Stomach (tissue), 9 donors: Measurements from ENCODE around the gene MTMR3. TPM values are rescaled to one million over a fixed set of nuclear protein-coding genes. Genes with fewer than 3 reads are reported as not detected.

Experiments used
- DNase-seq, 2 donors: peaks; one replicate each; pipeline versions ENCODE4 v3.0.0 to v3.0.0-alpha.2; 2013 to 2019
- H3K27ac ChIP-seq, 5 donors: fragments of 200-600 bp in 4 of 5; sonication (generic) in 4 of 5; one replicate each; pipeline ENCODE4 v1.5.1; 2013 to 2019; ENCODE audit warnings: mild to moderate bottlenecking in 1 of 5, moderate library complexity in 1 of 5
- H3K27me3 ChIP-seq, 3 donors: fragments of 200-600 bp; sonication (generic); one replicate each; pipeline ENCODE4 v1.5.1; 2017 to 2019; ENCODE audit warnings: mixed run types in 1 of 3
- H3K36me3 ChIP-seq, 4 donors: fragments of 200-600 bp; sonication (generic); 1 replicate in 3 of 4; 2 replicates in 1 of 4; pipeline ENCODE4 v1.5.1; 2016 to 2019
- H3K4me1 ChIP-seq, 4 donors: fragments of 200-600 bp; sonication (generic); one replicate each; pipeline ENCODE4 v1.5.1; 2016 to 2019
- H3K4me3 ChIP-seq, 4 donors: fragments of 200-600 bp; sonication (generic) in 3 of 4; one replicate each; pipeline ENCODE4 v1.5.1; 2016 to 2019; ENCODE audit warnings: mild to moderate bottlenecking in 1 of 4
- H3K9me3 ChIP-seq, 4 donors: fragments of 200-600 bp; sonication (generic); one replicate each; pipeline ENCODE4 v1.5.1; 2016 to 2019
- CTCF ChIP-seq, 7 experiments: fragments of 450-650 bp in 4 of 7; fragments of 200-600 bp in 3 of 7; sonication (generic) in 3 of 7; IDR thresholded peaks; one replicate each; pipeline ENCODE4 v1.5.1; 2016 to 2019; ENCODE audit warnings: antibody characterized with exemption in 7 of 7, control low read depth in 2 of 7, mild to moderate bottlenecking in 1 of 7
- EP300 ChIP-seq: sonication (generic); formaldehyde crosslinking; IDR thresholded peaks from one replicate; pipeline ENCODE4 v1.6.1; 2017; ENCODE audit warnings: antibody characterized with exemption
- POLR2A ChIP-seq, 4 donors: fragments of 450-650 bp; IDR thresholded peaks; one replicate each; pipeline ENCODE4 v1.6.1; 2016; ENCODE audit warnings: antibody characterized with exemption in 4 of 4, control low read depth in 2 of 4, mild to moderate bottlenecking in 1 of 4, moderate library complexity in 1 of 4
- POLR2AphosphoS5 ChIP-seq, 3 donors: sonication (generic); formaldehyde crosslinking; IDR thresholded peaks; one replicate each; pipeline ENCODE4 v1.6.1; 2016; ENCODE audit warnings: antibody characterized with exemption in 3 of 3
- WGBS, 5 donors: extraction: QIAGEN DNeasy Blood & Tissue Kit in 3 of 5; methylation state at CpG; one replicate each; pipeline versions ENCODE4 v1.1.5 to v1.1.7; 2013 to 2018; 5-methylcytosine and 5-hydroxymethylcytosine counted together
- intact Hi-C: fragments of 100-400 bp; cut with DNase I; formaldehyde crosslinking; loops from one replicate; pipeline ENCODE4 v1.15.1; 2023; ENCODE audit warnings: low total_unique reads
- polyA plus RNA-seq, 3 donors: library from polyadenylated mRNA; stranded (reverse); fragments of 200-250 nt; gene quantifications; one replicate each; pipeline ENCODE4 v1.2.3, GENCODE V29; 2013
- total RNA-seq, 5 donors: library from RNA; depleted of rRNA; stranded (reverse); fragments of >200 nt; gene quantifications; one replicate each; pipeline versions ENCODE4 v1.1.0 to v1.2.3, GENCODE V29; 2014 to 2016
- donor health status: healthy with polysubstance abuse.
- donor health status: Bipolar disorder and iron deficiency.
- donor health status: healthy.

Gene MTMR3
- total and polyA plus RNA-seq, 8 donors = 7.3 to 120 (median 49.8) TPM

DNA sequence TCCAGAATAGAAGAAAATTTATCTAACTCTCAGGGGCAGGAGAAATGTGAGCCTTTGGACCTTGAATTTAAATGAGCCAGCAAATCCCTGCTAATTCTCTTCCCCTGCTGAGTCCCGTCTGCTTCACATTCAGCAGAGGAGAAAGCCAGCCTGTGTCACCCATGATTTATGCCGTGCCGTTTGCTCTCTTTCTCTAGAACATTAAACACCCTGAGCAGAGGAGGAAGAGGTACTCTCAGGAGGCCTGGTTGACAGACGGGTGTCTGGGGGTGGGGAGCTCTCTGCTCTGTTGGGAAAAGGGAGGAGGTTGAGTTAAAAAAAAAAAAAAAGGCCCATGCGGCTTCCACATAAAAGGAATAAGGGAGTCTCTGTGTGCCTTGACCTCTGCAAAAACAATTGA, 11.3 kb upstream of the MTMR3 start:
- TF ChIP-seq POLR2AphosphoS5 (IDR thresholded peaks at IDR 0.05) (no peak), CTCF (IDR thresholded peaks at IDR 0.05) (no peak), EP300 (no peak), POLR2A (IDR thresholded peaks at IDR 0.05) (no peak)
- Histone ChIP-seq H3K4me3 (no peak overlapping the region), H3K27ac (no peak overlapping the region), H3K27me3 (no peaks in the 10 kb centered on the region), H3K9me3 (no peaks in the 10 kb centered on the region), H3K36me3 (no peaks in the 10 kb centered on the region), H3K4me1 (peaks cover 0 to 9% (median 3%) of the 10 kb centered on the region in 4 donors)
- DNase-seq = peak in 1 of 2 donors; percentile 61
- intact Hi-C loops = no loop called here
- WGBS, 5 donors = 40 to 47% (median 44%) methylated on average over 5 of the region's 5 CpGs

- peak in 1 of 2 donors; percentile 22 for DNase-seq
- H3K36me3 ChIP-seq = no peaks in the 10 kb centered on the region
- H3K9me3 ChIP-seq = no peaks in the 10 kb centered on the region
- no peak overlapping the region for H3K27ac ChIP-seq
- 79 to 100% (median 94%) methylated on average over 3 of the region's 3 CpGs for WGBS, 5 donors
- H3K4me1 ChIP-seq = peaks cover 0 to 9% (median 3%) of the 10 kb centered on the region in 4 donors
- no peak overlapping the region for H3K4me3 ChIP-seq
- intact Hi-C loops = no loop called here
- no peak for TF ChIP-seq CTCF (IDR thresholded peaks at IDR 0.05)
- TF ChIP-seq POLR2AphosphoS5 (IDR thresholded peaks at IDR 0.05) = no peak
- TF ChIP-seq EP300 = no peak
- no peak for TF ChIP-seq POLR2A (IDR thresholded peaks at IDR 0.05)
- no peaks in the 10 kb centered on the region for H3K27me3 ChIP-seq
Observed at GRCh38 chr22:29872144-29872893, 10.7 kb upstream of the MTMR3 start.

DNA sequence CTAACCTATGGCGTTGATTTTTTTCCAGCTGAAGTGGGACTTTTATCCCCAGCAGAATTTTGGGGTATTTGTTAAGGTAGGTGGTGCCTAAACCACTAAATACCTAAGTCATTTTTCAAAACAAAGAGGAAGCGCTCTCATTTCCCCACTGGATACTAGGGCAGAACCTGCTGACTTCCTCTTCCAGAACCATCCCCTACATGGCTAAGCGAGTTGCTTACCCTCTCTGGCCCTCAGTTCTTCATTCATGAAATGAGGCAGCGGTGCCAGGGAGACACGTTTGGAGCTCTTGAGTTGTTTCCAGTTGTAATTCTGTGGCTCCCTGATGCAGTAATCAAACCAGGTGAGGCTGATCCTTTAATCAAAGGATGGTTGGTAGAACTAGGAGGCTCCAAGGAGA, 10.0 kb upstream of the MTMR3 start:
- DNase-seq = no peak
- TF ChIP-seq POLR2AphosphoS5 (IDR thresholded peaks at IDR 0.05) (no peak), POLR2A (IDR thresholded peaks at IDR 0.05) (no peak), EP300 (no peak), CTCF (IDR thresholded peaks at IDR 0.05) (no peak)
- H3K27me3 ChIP-seq = no peaks in the 10 kb centered on the region
- intact Hi-C loops = no loop called here
- no peak overlapping the region for H3K27ac ChIP-seq
- no peaks in the 10 kb centered on the region for H3K9me3 ChIP-seq
- no peak overlapping the region for H3K4me3 ChIP-seq
- WGBS, 5 donors = 73 to 85% (median 80%) methylated on average over 5 of the region's 5 CpGs
- H3K36me3 ChIP-seq = no peaks in the 10 kb centered on the region
- H3K4me1 ChIP-seq = peaks cover 0 to 9% (median 3%) of the 10 kb centered on the region in 4 donors

GRCh38 chr22:29873943-29874342, 9.0 kb upstream of the MTMR3 start:
- TF ChIP-seq POLR2AphosphoS5 (IDR thresholded peaks at IDR 0.05) (no peak), CTCF (IDR thresholded peaks at IDR 0.05) (no peak), EP300 (no peak), POLR2A (IDR thresholded peaks at IDR 0.05) (no peak)
- H3K4me1 ChIP-seq = peaks cover 0 to 9% (median 3%) of the 10 kb centered on the region in 4 donors
- WGBS, 5 donors = 66 to 76% (median 69%) methylated on average over 2 of the region's 2 CpGs

More at GRCh38 chr22:29873943-29874342, 9.0 kb upstream of the MTMR3 start:
- no peaks in the 10 kb centered on the region for H3K9me3 ChIP-seq
- H3K27ac ChIP-seq = no peak overlapping the region
- no peak for DNase-seq
- intact Hi-C loops = no loop called here
- no peaks in the 10 kb centered on the region for H3K27me3 ChIP-seq
- H3K4me3 ChIP-seq = no peak overlapping the region
- H3K36me3 ChIP-seq = no peaks in the 10 kb centered on the region
